Upper lobe of right lung (tissue), 1 donor: ENCODE measurements around the gene E2F4. TPM values are rescaled to one million over a fixed set of nuclear protein-coding genes. Genes with fewer than 3 reads are reported as not detected.

Experiments used
- ATAC-seq: fragments of 200-7000 bp; cut with Tn5 transposase; one replicate; pipeline ENCODE4 v1.9.1; 2020; ENCODE audit warnings: mild to moderate bottlenecking, moderate library complexity
- DNase-seq: peaks from one replicate; pipeline ENCODE4 v3.0.0-alpha.2; 2020
- H3K27ac ChIP-seq: fragments of 200-600 bp; one replicate; pipeline ENCODE4 v1.8.0; 2022
- H3K27me3 ChIP-seq: fragments of 200-600 bp; one replicate; pipeline ENCODE4 v1.8.0; 2022; ENCODE audit warnings: mild to moderate bottlenecking
- H3K36me3 ChIP-seq: fragments of 200-600 bp; one replicate; pipeline ENCODE4 v1.8.0; 2022
- H3K4me1 ChIP-seq: fragments of 200-600 bp; one replicate; pipeline ENCODE4 v1.8.0; 2022
- H3K4me3 ChIP-seq: fragments of 200-600 bp; one replicate; pipeline ENCODE4 v1.8.0; 2022; ENCODE audit warnings: mild to moderate bottlenecking
- H3K9me3 ChIP-seq: fragments of 200-600 bp; one replicate; pipeline ENCODE4 v1.8.0; 2022
- intact Hi-C: fragments of 100-400 bp; cut with DNase I; formaldehyde crosslinking; loops from one replicate; pipeline ENCODE4 v1.11.0; 2022
- total RNA-seq: library from RNA; stranded (reverse); fragmentation: NEBNext Ultra II Directional; extraction: Animal tissue kit (Norgen Biotek cat#: 25700); gene quantifications from one replicate; pipeline ENCODE4 v1.2.1, GENCODE V29; 2021
- TF ChIP-seq, protein P1 (sequence below): fragments of 200-600 bp; IDR thresholded peaks from one replicate; pipeline ENCODE4 v1.8.0; 2022; ENCODE audit warnings: antibody characterized with exemption
- donor health status: DM: no; HTN: yes; CAD: no; lungs with severe emphysema.

E2F4 gene
- total RNA-seq, 1 donor from 2014 or later: 68.2 TPM

DNA sequence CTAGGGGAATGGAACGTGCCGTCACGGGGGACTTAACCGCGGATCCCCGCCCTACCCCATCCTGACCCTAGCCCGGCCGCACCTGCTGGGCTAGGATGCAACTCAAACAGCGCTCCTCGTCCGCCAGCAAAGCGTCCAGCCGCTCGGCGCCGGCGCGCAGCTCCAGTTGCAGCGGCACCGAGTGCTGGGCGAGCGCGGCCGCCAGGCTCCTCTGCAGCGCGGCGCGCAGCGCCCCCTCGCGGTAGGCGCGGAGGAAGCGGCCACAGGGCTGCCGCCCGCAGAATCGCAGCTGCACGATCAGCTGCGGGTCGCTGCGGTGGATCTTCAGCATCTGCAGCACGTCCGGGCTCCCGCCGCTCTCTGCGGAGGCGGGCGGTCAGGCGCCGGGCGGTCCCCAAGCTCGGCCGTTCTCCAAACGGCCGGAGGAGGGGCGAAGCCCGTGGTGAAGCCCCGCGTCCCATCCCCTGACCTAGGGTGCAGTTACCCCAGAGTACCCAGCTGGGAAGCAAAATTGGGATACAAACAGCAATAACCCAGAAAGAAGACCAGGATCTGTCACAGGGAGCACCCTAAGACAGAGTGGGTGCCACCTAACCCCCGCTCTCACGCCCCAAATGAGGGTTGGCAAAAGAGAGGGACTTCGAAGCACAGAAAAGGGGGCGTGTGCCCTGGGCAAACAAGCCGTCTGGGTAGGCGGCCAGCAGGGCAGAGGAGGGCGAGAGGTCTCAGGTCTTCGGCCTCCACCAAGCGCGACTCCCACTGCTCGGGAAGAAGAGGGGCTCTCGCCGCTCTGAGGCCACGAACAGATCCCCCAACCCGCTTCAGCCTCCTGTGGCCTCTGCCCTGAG lies 36.4 kb upstream of the E2F4 start:
- H3K4me3 ChIP-seq: peak overlapping the region; percentile 8
- H3K4me1 ChIP-seq: peaks cover 12% of the 10 kb centered on the region
- H3K27me3 ChIP-seq: no peaks in the 10 kb centered on the region
- peak; percentile 89 for DNase-seq
- intact Hi-C loops: loop anchor here (10.0 kb wide), 1 partner anchor 181 kb away; no protein-coding TSS in a partner anchor
- no peak overlapping the region for H3K27ac ChIP-seq
- H3K36me3 ChIP-seq: no peaks in the 10 kb centered on the region
- TF ChIP-seq, protein P1, sequence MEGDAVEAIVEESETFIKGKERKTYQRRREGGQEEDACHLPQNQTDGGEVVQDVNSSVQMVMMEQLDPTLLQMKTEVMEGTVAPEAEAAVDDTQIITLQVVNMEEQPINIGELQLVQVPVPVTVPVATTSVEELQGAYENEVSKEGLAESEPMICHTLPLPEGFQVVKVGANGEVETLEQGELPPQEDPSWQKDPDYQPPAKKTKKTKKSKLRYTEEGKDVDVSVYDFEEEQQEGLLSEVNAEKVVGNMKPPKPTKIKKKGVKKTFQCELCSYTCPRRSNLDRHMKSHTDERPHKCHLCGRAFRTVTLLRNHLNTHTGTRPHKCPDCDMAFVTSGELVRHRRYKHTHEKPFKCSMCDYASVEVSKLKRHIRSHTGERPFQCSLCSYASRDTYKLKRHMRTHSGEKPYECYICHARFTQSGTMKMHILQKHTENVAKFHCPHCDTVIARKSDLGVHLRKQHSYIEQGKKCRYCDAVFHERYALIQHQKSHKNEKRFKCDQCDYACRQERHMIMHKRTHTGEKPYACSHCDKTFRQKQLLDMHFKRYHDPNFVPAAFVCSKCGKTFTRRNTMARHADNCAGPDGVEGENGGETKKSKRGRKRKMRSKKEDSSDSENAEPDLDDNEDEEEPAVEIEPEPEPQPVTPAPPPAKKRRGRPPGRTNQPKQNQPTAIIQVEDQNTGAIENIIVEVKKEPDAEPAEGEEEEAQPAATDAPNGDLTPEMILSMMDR: peak; percentile 96
- no peaks in the 10 kb centered on the region for H3K9me3 ChIP-seq
- ATAC-seq: peak; percentile 78

GRCh38 chr16:67156143-67156844 lies 35.7 kb upstream of the E2F4 start:
- intact Hi-C loops: loop anchor here (10.0 kb wide), 1 partner anchor 181 kb away; no protein-coding TSS in a partner anchor
- Histone ChIP-seq H3K4me3 (no peak overlapping the region), H3K4me1 (peaks cover 10% of the 10 kb centered on the region), H3K9me3 (no peaks in the 10 kb centered on the region), H3K27me3 (no peaks in the 10 kb centered on the region), H3K27ac (no peak overlapping the region), H3K36me3 (no peaks in the 10 kb centered on the region)
- TF ChIP-seq, protein P1: no peak
- DNase-seq (no peak), ATAC-seq (no peak)

DNA sequence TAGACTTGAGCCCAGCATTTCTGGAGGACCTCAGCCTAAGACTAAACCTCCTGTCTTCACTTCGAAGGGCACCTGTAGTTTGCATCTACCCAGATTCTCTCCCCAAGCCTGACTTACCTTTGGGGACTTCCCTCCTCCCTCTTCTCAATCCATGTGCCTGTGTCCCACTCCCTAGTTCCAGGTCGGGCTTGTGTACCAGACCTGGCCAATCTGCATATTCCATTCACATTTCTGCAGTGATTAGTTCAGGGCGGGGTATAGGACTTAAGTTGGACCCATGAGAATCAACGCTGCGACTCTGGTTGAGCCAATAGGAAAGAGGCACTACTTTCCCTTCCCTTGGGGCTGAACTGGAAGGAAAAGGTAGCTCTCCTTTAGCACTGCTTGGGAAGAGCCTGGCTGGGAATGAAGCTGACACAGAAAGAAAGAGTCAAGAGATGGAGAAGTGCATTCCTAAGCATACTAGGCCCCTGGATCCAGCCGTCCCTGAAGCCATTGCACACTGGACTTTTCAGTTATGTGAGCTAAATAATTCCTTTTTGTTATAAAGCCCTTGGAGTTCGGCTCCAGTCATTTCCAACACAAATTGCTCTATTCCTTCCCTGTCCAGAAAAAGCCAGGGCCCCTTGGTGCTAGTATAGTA lies 34.7 kb upstream of the E2F4 start:
- no peak for ATAC-seq
- H3K36me3 ChIP-seq: no peaks in the 10 kb centered on the region
- H3K27ac ChIP-seq: no peak overlapping the region
- no peaks in the 10 kb centered on the region for H3K9me3 ChIP-seq
- intact Hi-C loops: loop anchor here (10.0 kb wide), 1 partner anchor 182 kb away; no protein-coding TSS in a partner anchor
- no peak overlapping the region for H3K4me3 ChIP-seq
- H3K4me1 ChIP-seq: peaks cover 18% of the 10 kb centered on the region
- no peaks in the 10 kb centered on the region for H3K27me3 ChIP-seq
- DNase-seq: no peak
- TF ChIP-seq, protein P1: no peak

DNA sequence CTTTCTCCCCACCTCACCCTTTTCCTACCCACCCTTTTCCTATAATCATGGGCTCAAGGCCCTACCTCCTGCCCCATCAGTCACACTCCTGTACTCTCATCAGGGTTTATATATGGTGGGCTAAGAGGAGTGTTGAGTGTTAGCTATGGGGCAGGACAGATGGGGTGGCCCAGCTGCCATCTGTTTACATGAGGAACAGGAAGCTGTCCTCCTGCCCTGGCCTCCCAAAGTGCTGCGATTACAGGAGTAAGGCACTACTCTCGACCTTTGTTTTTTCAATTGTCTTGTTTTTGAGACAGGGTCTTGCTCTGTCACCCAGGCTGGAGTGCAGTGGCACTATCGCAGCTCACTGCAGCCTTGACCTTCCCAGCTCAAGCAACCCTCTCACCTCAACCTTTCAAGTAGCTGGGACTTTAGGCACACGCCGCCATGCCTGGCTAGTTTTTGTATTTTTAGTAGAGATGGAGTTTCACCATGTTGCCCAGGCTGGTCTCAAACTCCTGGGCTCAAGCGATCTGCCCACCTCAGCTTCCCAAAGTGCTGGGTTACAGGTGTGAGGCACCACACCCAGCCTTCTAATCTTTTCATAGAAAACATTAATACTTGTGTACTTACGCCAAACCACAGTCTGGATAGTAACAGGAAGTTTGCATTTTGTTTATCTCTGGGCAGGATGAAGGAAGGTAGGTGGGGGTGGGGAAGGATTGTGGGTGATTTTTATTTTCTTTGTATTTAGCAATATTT lies 33.9 kb upstream of the E2F4 start:
- no peak for ATAC-seq
- Histone ChIP-seq H3K36me3 (no peaks in the 10 kb centered on the region), H3K9me3 (no peaks in the 10 kb centered on the region), H3K4me3 (no peak overlapping the region), H3K27me3 (peaks cover 4% of the 10 kb centered on the region), H3K27ac (no peak overlapping the region), H3K4me1 (peaks cover 26% of the 10 kb centered on the region)
- TF ChIP-seq, protein P1: no peak
- DNase-seq: no peak
- intact Hi-C loops: loop anchor here (10.0 kb wide), 1 partner anchor 183 kb away; no protein-coding TSS in a partner anchor
